Jurkat, Clone E6-1 (cell line): ENCODE results near the gene SV2C.

Experiments
- DNase-seq: peaks from one replicate; pipeline ENCODE4 v3.0.0-alpha.2; 2011; ENCODE audit warnings: low read depth, low spot score
- H3K4me3 ChIP-seq: 2 replicates; pipeline ENCODE4 v1.5.1; 2011; ENCODE audit warnings: mild to moderate bottlenecking, low read length, control low read depth, moderate library complexity

The SV2C gene

GRCh38 chr5:76153271-76153670, 70.1 kb downstream of the SV2C start:
- H3K4me3 ChIP-seq, result no peak overlapping the region
- no peak for DNase-seq

GRCh38 chr5:76154009-76154690, 71.0 kb downstream of the SV2C start:
- no peak overlapping the region for H3K4me3 ChIP-seq
- DNase-seq, result no peak

- no peak overlapping the region for H3K4me3 ChIP-seq
- no peak for DNase-seq
Observed at GRCh38 chr5:76155536-76155935, 72.4 kb downstream of the SV2C start.

GRCh38 chr5:76162335-76162734, 79.2 kb downstream of the SV2C start:
- DNase-seq, result no peak
- H3K4me3 ChIP-seq, result no peak overlapping the region

GRCh38 chr5:76163111-76163628, 80.0 kb downstream of the SV2C start:
- H3K4me3 ChIP-seq, result no peak overlapping the region
- no peak for DNase-seq

GRCh38 chr5:76165029-76165428, 81.8 kb downstream of the SV2C start:
- H3K4me3 ChIP-seq, result no peak overlapping the region
- no peak for DNase-seq

- no peak for DNase-seq
- no peak overlapping the region for H3K4me3 ChIP-seq
Observed at GRCh38 chr5:76165711-76166374, 82.7 kb downstream of the SV2C start.

GRCh38 chr5:76166886-76167576, 83.8 kb downstream of the SV2C start:
- no peak overlapping the region for H3K4me3 ChIP-seq
- no peak for DNase-seq

- no peak for DNase-seq
- H3K4me3 ChIP-seq, result no peak overlapping the region
Observed at GRCh38 chr5:76169146-76169905, 86.1 kb downstream of the SV2C start.

- H3K4me3 ChIP-seq, result no peak overlapping the region
- DNase-seq, result no peak
Observed at GRCh38 chr5:76174101-76174500, 90.9 kb downstream of the SV2C start.

GRCh38 chr5:76175051-76175666, 92.0 kb downstream of the SV2C start:
- no peak overlapping the region for H3K4me3 ChIP-seq
- peak; percentile 53 for DNase-seq

- no peak overlapping the region for H3K4me3 ChIP-seq
- peak; percentile 61 for DNase-seq
Observed at GRCh38 chr5:76175821-76176403, 92.7 kb downstream of the SV2C start.

GRCh38 chr5:76177978-76178377, 94.8 kb downstream of the SV2C start:
- DNase-seq, result no peak
- no peak overlapping the region for H3K4me3 ChIP-seq

GRCh38 chr5:76178913-76179312, 95.7 kb downstream of the SV2C start:
- no peak overlapping the region for H3K4me3 ChIP-seq
- DNase-seq, result no peak

GRCh38 chr5:76180814-76181805, 97.9 kb downstream of the SV2C start:
- DNase-seq, result no peak
- no peak overlapping the region for H3K4me3 ChIP-seq

- DNase-seq, result no peak
- H3K4me3 ChIP-seq, result no peak overlapping the region
Observed at GRCh38 chr5:76187386-76187785, 104.2 kb downstream of the SV2C start.

GRCh38 chr5:76190356-76190755, 107.2 kb downstream of the SV2C start:
- no peak overlapping the region for H3K4me3 ChIP-seq
- no peak for DNase-seq

GRCh38 chr5:76192837-76193236, 109.7 kb downstream of the SV2C start:
- no peak overlapping the region for H3K4me3 ChIP-seq
- no peak for DNase-seq
